Thoracic aorta (tissue), 2 donors: ENCODE results near the gene LRRC27. TPM values are rescaled to one million over a fixed set of nuclear protein-coding genes. Genes with fewer than 3 reads are reported as not detected.

Experiments used
- ATAC-seq: fragments of 150-250 bp; one replicate; pipeline ENCODE4 v1.8.0; 2017; ENCODE audit warnings: low read depth; ENCODE audit not compliant: insufficient number of reproducible peaks, low FRiP score
- DNase-seq: peaks from one replicate; pipeline ENCODE4 v3.0.0-alpha.2; 2020; ENCODE audit warnings: low spot score
- H3K27ac ChIP-seq, 2 donors: fragments of 200-600 bp; sonication (generic); 1 replicate in 1 of 2; 2 replicates in 1 of 2; pipeline ENCODE4 v1.5.1; 2016; ENCODE audit warnings: mild to moderate bottlenecking in 2 of 2, moderate library complexity in 2 of 2
- H3K27me3 ChIP-seq: fragments of 200-600 bp; sonication (generic); replicated peaks from 2 replicates; pipeline ENCODE4 v1.6.0; 2016; ENCODE audit warnings: mild to moderate bottlenecking; ENCODE audit not compliant: insufficient read depth
- H3K36me3 ChIP-seq: fragments of 200-600 bp; sonication (generic); one replicate; pipeline ENCODE4 v1.5.1; 2016
- H3K4me1 ChIP-seq, 2 donors: fragments of 200-600 bp; sonication (generic); 1 replicate in 1 of 2; 2 replicates in 1 of 2; pipeline versions ENCODE4 v1.5.1 to v1.6.0; 2016; ENCODE audit warnings: low read depth in 2 of 2, mild to moderate bottlenecking in 1 of 2; ENCODE audit not compliant: control insufficient read depth in 1 of 2
- H3K4me3 ChIP-seq: fragments of 200-600 bp; sonication (generic); 2 replicates; pipeline ENCODE4 v1.5.1; 2016; ENCODE audit warnings: mild to moderate bottlenecking
- H3K9me3 ChIP-seq: fragments of 200-600 bp; sonication (generic); 2 replicates; pipeline ENCODE4 v1.5.1; 2016
- CTCF ChIP-seq: fragments of 200-600 bp; sonication (generic); IDR thresholded peaks from one replicate; pipeline ENCODE4 v1.5.1; 2019; ENCODE audit warnings: antibody characterized with exemption
- total RNA-seq, 2 donors: library from RNA; depleted of rRNA; stranded (reverse); fragments of >200 nt; gene quantifications; one replicate each; pipeline versions ENCODE4 v1.1.0 to v1.2.3, GENCODE V29; 2016

Gene LRRC27
- total RNA-seq, 2 donors from 2014 or later: 3.2 to 8.9 TPM

GRCh38 chr10:132412316-132413192, 80.6 kb downstream of the LRRC27 start:
- no peak overlapping the region for H3K4me3 ChIP-seq
- DNase-seq (no peak), ATAC-seq (no peak)
- H3K27me3 ChIP-seq: no peaks in the 10 kb centered on the region
- TF ChIP-seq CTCF: no peak
- H3K9me3 ChIP-seq: no peaks in the 10 kb centered on the region
- H3K4me1 ChIP-seq: peaks cover 6 to 13% of the 10 kb centered on the region in 2 donors
- H3K27ac ChIP-seq: peak overlapping the region in 1 of 2 donors; percentile 47
- H3K36me3 ChIP-seq: no peaks in the 10 kb centered on the region

GRCh38 chr10:132413226-132414205, 81.5 kb downstream of the LRRC27 start:
- no peak for TF ChIP-seq CTCF
- Histone ChIP-seq H3K4me1 (peaks cover 7 to 16% of the 10 kb centered on the region in 2 donors), H3K27me3 (no peaks in the 10 kb centered on the region), H3K36me3 (no peaks in the 10 kb centered on the region), H3K4me3 (no peak overlapping the region), H3K9me3 (no peaks in the 10 kb centered on the region), H3K27ac (no peak overlapping the region)
- ATAC-seq (no peak), DNase-seq (no peak)

- DNase-seq: no peak
- no peak overlapping the region for H3K4me3 ChIP-seq
- peaks cover 9 to 23% of the 10 kb centered on the region in 2 donors for H3K4me1 ChIP-seq
- no peaks in the 10 kb centered on the region for H3K27me3 ChIP-seq
- no peaks in the 10 kb centered on the region for H3K9me3 ChIP-seq
- ATAC-seq: no peak
- no peak overlapping the region for H3K27ac ChIP-seq
- no peaks in the 10 kb centered on the region for H3K36me3 ChIP-seq
- no peak for TF ChIP-seq CTCF
Observed at GRCh38 chr10:132414402-132415016, 82.5 kb downstream of the LRRC27 start.

GRCh38 chr10:132415255-132415654, 83.3 kb downstream of the LRRC27 start:
- H3K4me3 ChIP-seq: no peak overlapping the region
- H3K9me3 ChIP-seq: no peaks in the 10 kb centered on the region
- H3K27me3 ChIP-seq: no peaks in the 10 kb centered on the region
- no peak overlapping the region for H3K27ac ChIP-seq
- no peak for ATAC-seq
- TF ChIP-seq CTCF: no peak
- peaks cover 12 to 30% of the 10 kb centered on the region in 2 donors for H3K4me1 ChIP-seq
- no peak for DNase-seq
- H3K36me3 ChIP-seq: no peaks in the 10 kb centered on the region
